Stomach (tissue), 9 donors: ENCODE results near the gene RPL28. TPM values are rescaled to one million over a fixed set of nuclear protein-coding genes. Genes with fewer than 3 reads are reported as not detected.
"Not testable (repeated sequence)": the region's sequence is repeated elsewhere in the genome, so short reads cannot be mapped to it uniquely, and the experiment has no call there.

ENCODE experiments used
- DNase-seq, 2 donors: peaks; one replicate each; pipeline versions ENCODE4 v3.0.0 to v3.0.0-alpha.2; 2013 to 2019
- H3K27ac ChIP-seq, 5 donors: fragments of 200-600 bp in 4 of 5; sonication (generic) in 4 of 5; one replicate each; pipeline ENCODE4 v1.5.1; 2013 to 2019; ENCODE audit warnings: mild to moderate bottlenecking in 1 of 5, moderate library complexity in 1 of 5
- H3K27me3 ChIP-seq, 3 donors: fragments of 200-600 bp; sonication (generic); one replicate each; pipeline ENCODE4 v1.5.1; 2017 to 2019; ENCODE audit warnings: mixed run types in 1 of 3
- H3K36me3 ChIP-seq, 4 donors: fragments of 200-600 bp; sonication (generic); 1 replicate in 3 of 4; 2 replicates in 1 of 4; pipeline ENCODE4 v1.5.1; 2016 to 2019
- H3K4me1 ChIP-seq, 4 donors: fragments of 200-600 bp; sonication (generic); one replicate each; pipeline ENCODE4 v1.5.1; 2016 to 2019
- H3K4me3 ChIP-seq, 4 donors: fragments of 200-600 bp; sonication (generic) in 3 of 4; one replicate each; pipeline ENCODE4 v1.5.1; 2016 to 2019; ENCODE audit warnings: mild to moderate bottlenecking in 1 of 4
- H3K9me3 ChIP-seq, 4 donors: fragments of 200-600 bp; sonication (generic); one replicate each; pipeline ENCODE4 v1.5.1; 2016 to 2019
- EP300 ChIP-seq: sonication (generic); formaldehyde crosslinking; IDR thresholded peaks from one replicate; pipeline ENCODE4 v1.6.1; 2017; ENCODE audit warnings: antibody characterized with exemption
- POLR2A ChIP-seq, 4 donors: fragments of 450-650 bp; IDR thresholded peaks; one replicate each; pipeline ENCODE4 v1.6.1; 2016; ENCODE audit warnings: antibody characterized with exemption in 4 of 4, control low read depth in 2 of 4, mild to moderate bottlenecking in 1 of 4, moderate library complexity in 1 of 4
- POLR2AphosphoS5 ChIP-seq, 3 donors: sonication (generic); formaldehyde crosslinking; IDR thresholded peaks; one replicate each; pipeline ENCODE4 v1.6.1; 2016; ENCODE audit warnings: antibody characterized with exemption in 3 of 3
- WGBS, 5 donors: extraction: QIAGEN DNeasy Blood & Tissue Kit in 3 of 5; methylation state at CpG; one replicate each; pipeline versions ENCODE4 v1.1.5 to v1.1.7; 2013 to 2018; 5-methylcytosine and 5-hydroxymethylcytosine counted together
- intact Hi-C: fragments of 100-400 bp; cut with DNase I; formaldehyde crosslinking; loops from one replicate; pipeline ENCODE4 v1.15.1; 2023; ENCODE audit warnings: low total_unique reads
- polyA plus RNA-seq, 3 donors: library from polyadenylated mRNA; stranded (reverse); fragments of 200-250 nt; gene quantifications; one replicate each; pipeline ENCODE4 v1.2.3, GENCODE V29; 2013
- total RNA-seq, 5 donors: library from RNA; depleted of rRNA; stranded (reverse); fragments of >200 nt; gene quantifications; one replicate each; pipeline versions ENCODE4 v1.1.0 to v1.2.3, GENCODE V29; 2014 to 2016
- TF ChIP-seq, protein P1 (sequence below), 7 experiments: fragments of 450-650 bp in 4 of 7; fragments of 200-600 bp in 3 of 7; sonication (generic) in 3 of 7; IDR thresholded peaks; one replicate each; pipeline ENCODE4 v1.5.1; 2016 to 2019; ENCODE audit warnings: antibody characterized with exemption in 7 of 7, control low read depth in 2 of 7, mild to moderate bottlenecking in 1 of 7
- donor health status: healthy with polysubstance abuse.
- donor health status: Bipolar disorder and iron deficiency.
- donor health status: healthy.

The RPL28 gene
- total and polyA plus RNA-seq, 8 donors: 47.5 to 2,388 (median 624) TPM

DNA sequence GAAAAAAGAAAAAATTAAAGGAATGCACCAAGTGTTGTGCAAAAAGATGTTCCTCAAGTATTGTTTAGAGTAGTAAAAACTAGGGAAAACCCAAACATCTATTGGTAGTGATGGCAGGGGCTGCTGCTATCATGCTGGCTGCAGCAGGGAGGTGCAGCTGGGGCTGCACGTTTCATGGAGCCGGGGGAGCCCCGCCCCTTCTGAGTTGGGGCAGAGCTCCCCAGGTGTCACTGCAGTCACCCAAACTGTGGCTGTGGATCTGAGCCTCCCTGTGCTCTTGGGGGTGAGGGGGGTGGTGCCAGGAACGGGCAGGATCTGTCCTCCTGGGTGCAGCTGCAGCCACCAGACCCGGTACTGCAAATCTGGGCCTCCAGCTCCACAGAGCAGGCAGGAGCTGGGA, 33.4 kb downstream of the RPL28 start:
- Histone ChIP-seq H3K27ac (no peak overlapping the region), H3K4me1 (no peaks in the 10 kb centered on the region), H3K27me3 (peaks cover 0 to 32% (median under 1%) of the 10 kb centered on the region in 3 donors), H3K9me3 (no peaks in the 10 kb centered on the region), H3K4me3 (no peak overlapping the region), H3K36me3 (no peaks in the 10 kb centered on the region)
- no peak for DNase-seq
- WGBS, 5 donors: 36 to 59% (median 52%) methylated on average over 4 to 5 of the region's 5 CpGs
- TF ChIP-seq, protein P1, sequence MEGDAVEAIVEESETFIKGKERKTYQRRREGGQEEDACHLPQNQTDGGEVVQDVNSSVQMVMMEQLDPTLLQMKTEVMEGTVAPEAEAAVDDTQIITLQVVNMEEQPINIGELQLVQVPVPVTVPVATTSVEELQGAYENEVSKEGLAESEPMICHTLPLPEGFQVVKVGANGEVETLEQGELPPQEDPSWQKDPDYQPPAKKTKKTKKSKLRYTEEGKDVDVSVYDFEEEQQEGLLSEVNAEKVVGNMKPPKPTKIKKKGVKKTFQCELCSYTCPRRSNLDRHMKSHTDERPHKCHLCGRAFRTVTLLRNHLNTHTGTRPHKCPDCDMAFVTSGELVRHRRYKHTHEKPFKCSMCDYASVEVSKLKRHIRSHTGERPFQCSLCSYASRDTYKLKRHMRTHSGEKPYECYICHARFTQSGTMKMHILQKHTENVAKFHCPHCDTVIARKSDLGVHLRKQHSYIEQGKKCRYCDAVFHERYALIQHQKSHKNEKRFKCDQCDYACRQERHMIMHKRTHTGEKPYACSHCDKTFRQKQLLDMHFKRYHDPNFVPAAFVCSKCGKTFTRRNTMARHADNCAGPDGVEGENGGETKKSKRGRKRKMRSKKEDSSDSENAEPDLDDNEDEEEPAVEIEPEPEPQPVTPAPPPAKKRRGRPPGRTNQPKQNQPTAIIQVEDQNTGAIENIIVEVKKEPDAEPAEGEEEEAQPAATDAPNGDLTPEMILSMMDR (IDR thresholded peaks at IDR 0.05): no peak
- TF ChIP-seq EP300 (no peak), POLR2A (IDR thresholded peaks at IDR 0.05) (no peak), POLR2AphosphoS5 (IDR thresholded peaks at IDR 0.05) (no peak)
- intact Hi-C loops: loop anchor here (5.0 to 10.0 kb wide), 2 partner anchors 114 to 277 kb away; no protein-coding TSS in a partner anchor

DNA sequence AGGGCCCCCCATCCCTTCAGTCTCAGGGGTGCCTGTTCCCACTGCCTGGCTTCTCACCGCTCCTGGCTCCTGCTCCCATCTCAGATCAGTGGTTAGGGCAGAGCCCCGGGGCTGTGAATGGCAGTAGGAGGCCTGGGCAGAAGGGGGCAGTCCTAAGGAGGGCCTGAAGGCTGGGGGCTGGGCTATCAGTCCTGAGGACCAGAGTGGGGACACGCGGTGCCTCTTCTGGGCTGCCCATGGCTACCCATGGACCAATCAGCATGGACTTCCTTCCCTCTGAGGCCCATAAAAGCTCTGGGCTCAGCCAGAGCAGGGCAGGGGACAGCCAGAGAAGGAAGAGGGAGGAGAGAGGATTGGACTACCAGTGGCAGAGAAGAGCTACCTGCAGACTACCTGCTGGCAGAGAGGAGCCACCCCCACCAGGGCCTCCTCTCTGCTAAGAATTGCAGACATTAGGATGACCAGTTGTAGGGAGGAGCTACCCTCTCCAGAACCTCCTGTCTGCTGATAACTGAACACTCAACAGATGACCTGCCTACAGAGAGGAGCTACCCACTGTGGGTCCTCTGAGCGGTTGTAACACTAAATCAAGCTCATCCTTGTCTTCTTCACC, 34.0 kb downstream of the RPL28 start:
- TF ChIP-seq POLR2AphosphoS5 (IDR thresholded peaks at IDR 0.05): no peak
- TF ChIP-seq POLR2A (IDR thresholded peaks at IDR 0.05): no peak
- TF ChIP-seq, protein P1 (IDR thresholded peaks at IDR 0.05): no peak
- no peak for TF ChIP-seq EP300
- H3K27ac ChIP-seq: no peak overlapping the region
- H3K27me3 ChIP-seq: peaks cover 0 to 38% (median 7%) of the 10 kb centered on the region in 3 donors
- no peaks in the 10 kb centered on the region for H3K9me3 ChIP-seq
- 53 to 84% (median 70%) methylated on average over 3 to 5 of the region's 5 CpGs for WGBS, 5 donors
- DNase-seq: no peak
- no peaks in the 10 kb centered on the region for H3K4me1 ChIP-seq
- no peak overlapping the region for H3K4me3 ChIP-seq
- no peaks in the 10 kb centered on the region for H3K36me3 ChIP-seq
- intact Hi-C loops: loop anchor here (5.0 to 10.0 kb wide), 2 partner anchors 115 to 277 kb away; no protein-coding TSS in a partner anchor

DNA sequence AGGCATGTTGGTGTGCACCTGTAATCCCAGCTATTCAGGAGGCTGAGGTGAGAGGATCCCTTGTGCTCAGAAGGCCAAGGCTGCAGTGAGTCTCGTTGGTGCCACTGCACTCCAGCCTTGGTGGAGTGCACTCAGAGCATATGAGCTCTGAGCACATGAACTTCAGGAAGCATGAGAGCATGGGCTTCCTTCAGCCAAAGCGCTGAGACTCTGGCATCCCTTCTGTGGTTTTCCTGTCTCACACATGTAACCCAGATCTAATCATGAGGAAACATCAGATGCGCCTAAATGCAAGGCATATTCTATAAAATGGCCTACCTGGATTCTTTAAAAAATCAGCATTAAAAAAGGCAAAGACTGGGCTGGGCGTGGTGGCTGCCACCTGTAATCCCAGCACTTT, 35.5 kb downstream of the RPL28 start:
- DNase-seq, H3K9me3 ChIP-seq, H3K27ac ChIP-seq, intact Hi-C loops, H3K36me3 ChIP-seq, H3K4me3 ChIP-seq, H3K4me1 ChIP-seq: not testable (repeated sequence)
- 45 to 68% (median 59%) methylated on average over 3 to 4 of the region's 4 CpGs for WGBS, 5 donors
- peaks cover 0 to 48% (median 12%) of the 10 kb centered on the region in 3 donors for H3K27me3 ChIP-seq

DNA sequence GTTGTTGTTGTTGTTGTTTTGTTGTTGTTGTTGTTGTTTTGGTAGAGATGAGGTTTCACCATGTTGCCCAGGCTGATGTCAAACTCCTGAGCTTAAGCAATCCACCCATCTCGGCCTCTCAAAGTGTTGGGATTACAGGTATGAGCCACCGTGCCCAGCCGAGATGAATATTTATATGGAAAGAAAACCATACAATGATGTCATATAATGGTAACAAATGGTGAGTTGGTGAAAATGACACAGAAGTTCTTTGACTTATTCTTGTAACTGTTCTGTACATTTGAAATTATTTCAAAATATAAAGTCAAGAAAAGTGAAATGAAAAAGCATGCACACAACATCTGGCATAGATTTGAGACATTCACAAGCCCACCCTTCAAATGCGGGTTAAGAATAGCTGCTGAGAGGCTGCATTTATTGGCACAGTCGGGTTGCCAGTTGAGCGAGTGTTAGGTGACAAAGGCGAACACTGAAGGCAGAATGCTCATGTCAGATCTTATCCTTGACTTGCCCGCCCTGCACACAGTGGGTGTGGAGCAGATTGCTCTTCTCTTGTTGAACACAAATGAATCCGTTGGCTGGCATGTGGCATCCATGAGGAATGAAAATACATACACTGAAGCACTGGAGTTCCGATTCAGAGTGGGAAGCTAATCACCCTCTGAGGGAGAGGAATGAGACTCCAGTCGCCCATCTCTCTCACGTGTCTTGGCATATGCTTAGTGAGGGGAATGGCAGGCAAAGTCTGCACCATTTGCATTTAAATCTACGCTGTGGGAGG, 37.7 kb downstream of the RPL28 start:
- TF ChIP-seq POLR2A (IDR thresholded peaks at IDR 0.05) (no peak), EP300 (no peak)
- no peaks in the 10 kb centered on the region for H3K36me3 ChIP-seq
- no peak overlapping the region for H3K27ac ChIP-seq
- WGBS, 5 donors: 65 to 75% (median 71%) methylated on average over 13 of the region's 13 CpGs
- H3K4me1 ChIP-seq: no peaks in the 10 kb centered on the region
- H3K27me3 ChIP-seq: peaks cover 0 to 61% (median 12%) of the 10 kb centered on the region in 3 donors
- no peak overlapping the region for H3K4me3 ChIP-seq
- no peaks in the 10 kb centered on the region for H3K9me3 ChIP-seq
- intact Hi-C loops: no loop called here
- DNase-seq: no peak

DNA sequence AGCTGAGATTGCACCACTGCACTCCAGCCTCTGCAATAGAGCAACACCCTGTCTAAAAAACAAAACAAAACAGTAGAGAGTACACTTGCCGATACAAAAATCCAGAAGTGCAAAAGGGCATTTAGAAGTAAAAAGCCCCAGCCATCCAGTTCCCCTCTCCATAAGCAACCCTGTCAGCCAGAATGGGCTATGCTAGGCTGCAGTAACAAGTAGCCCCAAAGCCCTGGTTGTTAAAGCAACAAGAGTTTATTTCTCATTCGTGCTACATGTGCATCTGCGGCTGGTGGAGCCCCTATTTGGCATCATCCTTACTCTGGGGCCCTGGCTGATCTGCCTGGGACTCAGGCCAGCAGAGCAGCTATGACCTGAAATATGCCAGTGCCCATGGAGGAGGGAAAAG, 38.8 kb downstream of the RPL28 start:
- no peaks in the 10 kb centered on the region for H3K4me1 ChIP-seq
- no peaks in the 10 kb centered on the region for H3K36me3 ChIP-seq
- 67 to 86% (median 70%) methylated on average over 3 of the region's 3 CpGs for WGBS, 5 donors
- no peaks in the 10 kb centered on the region for H3K9me3 ChIP-seq
- peaks cover 4 to 61% (median 12%) of the 10 kb centered on the region in 3 donors for H3K27me3 ChIP-seq
- no peak for TF ChIP-seq EP300
- no peak for TF ChIP-seq POLR2AphosphoS5 (IDR thresholded peaks at IDR 0.05)
- TF ChIP-seq, protein P1 (IDR thresholded peaks at IDR 0.05): no peak
- TF ChIP-seq POLR2A (IDR thresholded peaks at IDR 0.05): no peak
- no peak overlapping the region for H3K27ac ChIP-seq
- intact Hi-C loops: no loop called here
- no peak overlapping the region for H3K4me3 ChIP-seq
- no peak for DNase-seq
